H1 (cell line): ENCODE results near the gene PPP1R12B. TPM values are rescaled to one million over a fixed set of nuclear protein-coding genes. Genes with fewer than 3 reads are reported as not detected.

ENCODE experiments used
- CTCF ChIA-PET: fragments of 300-600 bp; sonication (Branson Sonifier 250); formaldehyde crosslinking; loops from one replicate; lab custom pipeline; 2021; ENCODE audit not compliant: partially characterized antibody; lab: Charles Lee
- POLR2A ChIA-PET: fragments of 300-600 bp; sonication (Branson Sonifier 250); formaldehyde crosslinking; loops from one replicate; lab custom pipeline; 2021; ENCODE audit warnings: inconsistent platforms; ENCODE audit not compliant: partially characterized antibody; lab: Charles Lee
- DNase-seq, 2 experiments: peaks; one replicate each; pipeline versions ENCODE4 v3.0.0 to v3.0.0-alpha.2; 2010 to 2022; ENCODE audit warnings: low spot score in 2 of 2, low read depth in 1 of 2, mixed read lengths in 1 of 2
- FAIRE-seq: peaks from 2 replicates; lab custom pipeline; 2011; peaks lifted over from hg19 to GRCh38; lab: Jason Lieb, UNC
- H2AFZ ChIP-seq: 2 replicates; pipeline ENCODE4 v1.8.1; 2012; ENCODE audit warnings: low read length, inconsistent platforms
- H2AK5ac ChIP-seq: 2 replicates; pipeline ENCODE4 v1.6.1; 2013; ENCODE audit warnings: low read depth, low read length
- H2BK120ac ChIP-seq: replicated peaks from 2 replicates; pipeline ENCODE3; 2013; ENCODE audit warnings: low read depth, low read length, inconsistent platforms
- H2BK12ac ChIP-seq: 2 replicates; pipeline ENCODE4 v1.6.1; 2013; ENCODE audit warnings: low read depth, low read length
- H2BK15ac ChIP-seq: 2 replicates; pipeline ENCODE4 v1.6.1; 2013; ENCODE audit warnings: low read length
- H2BK20ac ChIP-seq: 2 replicates; pipeline ENCODE4 v1.6.1; 2013; ENCODE audit warnings: low read length
- H2BK5ac ChIP-seq: 2 replicates; pipeline ENCODE4 v1.6.1; 2013; ENCODE audit warnings: low read depth, low read length
- H3K14ac ChIP-seq: 2 replicates; pipeline ENCODE4 v1.6.1; 2013; ENCODE audit warnings: inconsistent platforms; ENCODE audit not compliant: insufficient read length
- H3K18ac ChIP-seq: 2 replicates; pipeline ENCODE4 v1.6.1; 2013; ENCODE audit warnings: low read length; ENCODE audit errors: extremely low read depth
- H3K23ac ChIP-seq: 2 replicates; pipeline ENCODE4 v1.6.1; 2013; ENCODE audit warnings: inconsistent platforms; ENCODE audit not compliant: insufficient read length
- H3K23me2 ChIP-seq: 2 replicates; pipeline ENCODE4 v1.6.1; 2013; ENCODE audit warnings: low read depth, low read length
- H3K27ac ChIP-seq: 2 replicates; pipeline ENCODE4 v1.6.1; 2011; ENCODE audit warnings: low read depth, low read length, inconsistent platforms
- H3K27me3 ChIP-seq, 4 experiments: replicated peaks in 1 of 4; 1 replicate in 1 of 4; 2 replicates in 3 of 4; pipeline versions ENCODE4 v1.6.1 to v1.8.1; 2011 to 2013; ENCODE audit warnings: low read length in 3 of 4, mild to moderate bottlenecking in 3 of 4, inconsistent platforms in 2 of 4, mixed read lengths in 2 of 4, moderate library complexity in 1 of 4; ENCODE audit not compliant: control insufficient read depth in 3 of 4, insufficient read depth in 3 of 4; ENCODE audit errors: extremely low read depth in 1 of 4
- H3K36me3 ChIP-seq, 4 experiments: 2 replicates each; pipeline versions ENCODE4 v1.6.1 to v1.8.1; 2011 to 2013; ENCODE audit warnings: mild to moderate bottlenecking in 4 of 4, low read length in 3 of 4, moderate library complexity in 2 of 4, control low read depth in 1 of 4, inconsistent platforms in 1 of 4; ENCODE audit not compliant: insufficient read depth in 4 of 4, control insufficient read depth in 2 of 4
- H3K4ac ChIP-seq: replicated peaks from 2 replicates; pipeline ENCODE3; 2013; ENCODE audit warnings: low read length, low read depth, mixed read lengths, inconsistent platforms; ENCODE audit not compliant: insufficient read length
- H3K4me1 ChIP-seq, 4 experiments: replicated peaks in 1 of 4; 1 replicate in 1 of 4; 2 replicates in 3 of 4; pipeline versions ENCODE4 v1.6.1 to v1.8.1; 2011 to 2013; ENCODE audit warnings: low read length in 3 of 4, inconsistent platforms in 2 of 4, mixed read lengths in 1 of 4; ENCODE audit not compliant: insufficient read depth in 4 of 4, control insufficient read depth in 3 of 4
- H3K4me2 ChIP-seq, 2 experiments: 2 replicates each; pipeline versions ENCODE4 v1.6.1 to v1.8.1; 2011 to 2013; ENCODE audit warnings: low read depth in 2 of 2, low read length in 2 of 2, control low read depth in 1 of 2, inconsistent platforms in 1 of 2, mild to moderate bottlenecking in 1 of 2; ENCODE audit not compliant: insufficient read depth in 1 of 2
- H3K4me3 ChIP-seq, 4 experiments: fragments of 200-600, 300-600 bp in 1 of 4; sonication (generic), shearing (Covaris generic), sonication (Bioruptor Twin) in 1 of 4; 2 replicates each; pipeline versions ENCODE4 v1.5.1 to v1.8.1; 2011 to 2016; ENCODE audit warnings: low read length in 4 of 4, low read depth in 3 of 4, control low read depth in 2 of 4, inconsistent platforms in 2 of 4, mild to moderate bottlenecking in 2 of 4, mixed read lengths in 1 of 4, moderate library complexity in 1 of 4; ENCODE audit not compliant: insufficient read depth in 2 of 4; ENCODE audit errors: extremely low read depth in 1 of 4
- H3K56ac ChIP-seq: replicated peaks from 2 replicates; pipeline ENCODE3; 2013; ENCODE audit warnings: low read depth, mild to moderate bottlenecking, mixed read lengths, low read length, inconsistent platforms; ENCODE audit not compliant: insufficient read length
- H3K79me1 ChIP-seq: 2 replicates; pipeline ENCODE4 v1.6.1; 2013; ENCODE audit warnings: low read depth, low read length, control low read depth
- H3K79me2 ChIP-seq, 2 experiments: 2 replicates each; pipeline versions ENCODE4 v1.6.1 to v1.8.1; 2012 to 2013; ENCODE audit warnings: low read length in 2 of 2, mild to moderate bottlenecking in 2 of 2, inconsistent platforms in 1 of 2; ENCODE audit not compliant: insufficient read depth in 2 of 2, control insufficient read depth in 1 of 2
- H3K9ac ChIP-seq, 4 experiments: replicated peaks in 1 of 4; 1 replicate in 1 of 4; 2 replicates in 3 of 4; pipeline versions ENCODE4 v1.6.1 to v1.8.1; 2011 to 2013; ENCODE audit warnings: low read depth in 3 of 4, low read length in 3 of 4, control low read depth in 2 of 4, mild to moderate bottlenecking in 2 of 4, moderate library complexity in 2 of 4, inconsistent platforms in 1 of 4; ENCODE audit errors: extremely low read depth in 1 of 4
- H3K9me3 ChIP-seq, 2 experiments: 2 replicates each; pipeline versions ENCODE4 v1.6.1 to v1.8.1; 2012 to 2013; ENCODE audit warnings: mild to moderate bottlenecking in 2 of 2, moderate library complexity in 2 of 2, control low read depth in 1 of 2, inconsistent platforms in 1 of 2, low read depth in 1 of 2, low read length in 1 of 2, mixed read lengths in 1 of 2; ENCODE audit not compliant: insufficient read depth in 2 of 2
- H4K20me1 ChIP-seq, 2 experiments: replicated peaks in 1 of 2; 2 replicates each; pipeline versions ENCODE3 to v1.8.1; 2011 to 2013; ENCODE audit warnings: inconsistent platforms in 2 of 2, low read length in 2 of 2, mild to moderate bottlenecking in 1 of 2; ENCODE audit not compliant: insufficient read depth in 2 of 2, control insufficient read depth in 1 of 2
- H4K5ac ChIP-seq: 2 replicates; pipeline ENCODE4 v1.6.1; 2013; ENCODE audit warnings: low read length, low read depth, mixed read lengths, inconsistent platforms; ENCODE audit not compliant: insufficient read length
- H4K8ac ChIP-seq: 2 replicates; pipeline ENCODE4 v1.8.0; 2013; ENCODE audit warnings: mild to moderate bottlenecking, moderate library complexity, low read length, inconsistent platforms; ENCODE audit not compliant: insufficient read depth; ENCODE audit errors: extremely low read depth
- H4K91ac ChIP-seq: replicated peaks from 2 replicates; pipeline ENCODE3; 2013; ENCODE audit warnings: low read length, mixed read lengths, inconsistent platforms; ENCODE audit not compliant: insufficient read length
- CTCF ChIP-seq, 3 experiments: IDR thresholded peaks; 1 replicate in 2 of 3; 2 replicates in 1 of 3; pipeline versions ENCODE4 v1.5.1 to v1.6.1; 2011; ENCODE audit warnings: low read length in 3 of 3, mild to moderate bottlenecking in 3 of 3, inconsistent platforms in 2 of 3, low read depth in 1 of 3, moderate library complexity in 1 of 3; ENCODE audit not compliant: insufficient read depth in 1 of 3; ENCODE audit errors: control extremely low read depth in 1 of 3
- JUND ChIP-seq: IDR thresholded peaks from 2 replicates; pipeline ENCODE4 v1.6.1; 2011; ENCODE audit warnings: mild to moderate bottlenecking, improper control_type of control experiment, low read length
- MAFK ChIP-seq: IDR thresholded peaks from 2 replicates; pipeline ENCODE4 v1.6.1; 2012; ENCODE audit warnings: low read depth, mild to moderate bottlenecking, improper control_type of control experiment, low read length
- RAD21 ChIP-seq, 2 experiments: IDR thresholded peaks in 1 of 2; conservative IDR thresholded peaks in 1 of 2; 2 replicates each; pipeline ENCODE4 v1.6.1; 2011; ENCODE audit warnings: low read depth in 2 of 2, low read length in 2 of 2, improper control_type of control experiment in 1 of 2, inconsistent platforms in 1 of 2, mild to moderate bottlenecking in 1 of 2, moderate library complexity in 1 of 2
- SIRT6 ChIP-seq: IDR thresholded peaks from one replicate; pipeline ENCODE4 v1.7.1; 2012; ENCODE audit warnings: low read length, inconsistent platforms
- WGBS, 2 experiments: shearing (Covaris generic) in 1 of 2; methylation state at CpG; one replicate each; pipeline versions ENCODE4 v1.1.6 to v1.1.7; 2013 to 2015; ENCODE audit warnings: low lambda C conversion rate in 2 of 2, mixed read lengths in 2 of 2, inconsistent platforms in 1 of 2, low coverage in 1 of 2, missing lambda C conversion rate in 1 of 2; ENCODE audit not compliant: insufficient replicate concordance in 2 of 2, insufficient coverage in 1 of 2, insufficient read length in 1 of 2; ENCODE audit errors: extremely low coverage in 1 of 2, missing lambda C conversion rate in 1 of 2; 5-methylcytosine and 5-hydroxymethylcytosine counted together
- polyA plus RNA-seq, 7 experiments: library from polyadenylated mRNA; depleted of rRNA in 3 of 7; stranded (reverse) in 5 of 7; unstranded in 2 of 7; fragments of >200 nt in 5 of 7; fragments of 200-250 nt in 2 of 7; gene quantifications; 1 replicate in 5 of 7; 2 replicates in 1 of 7; 4 replicates in 1 of 7; pipeline versions ENCODE4 v1.2.1 to v1.2.3, GENCODE V29; 2011 to 2013; ENCODE audit warnings: missing spikeins in 2 of 7, mixed read lengths in 2 of 7
- total RNA-seq: library from RNA; stranded (reverse); fragmentation: NEBNext Ultra II Directional; extraction: Animal tissue kit (Norgen Biotek cat#: 25700); gene quantifications from 2 replicates; pipeline ENCODE4 v1.2.1, GENCODE V29; 2021

Gene PPP1R12B
- total and polyA plus RNA-seq, 2 of the 8 experiments (the other 6 are each of a cell fraction or from before 2014, with no cell fraction given), result 7.9 to 18.7 TPM

GRCh38 chr1:202501281-202501680, 152.8 kb downstream of the PPP1R12B start:
- H3K23ac ChIP-seq, result no peak overlapping the region
- ChIA-PET CTCF (interaction anchor here (0.7 to 3.5 kb wide), 23 partner anchors 18 to 218 kb away, joined by 3 to 9 read pairs (median 4); no protein-coding TSS in a partner anchor), POLR2A (no interaction called here)
- H4K8ac ChIP-seq, result no peak overlapping the region
- no peak overlapping the region for H3K9ac ChIP-seq
- H2BK120ac ChIP-seq, result no peak overlapping the region
- H3K56ac ChIP-seq, result no peak overlapping the region
- H2BK15ac ChIP-seq, result no peak overlapping the region
- H3K4me2 ChIP-seq, result no peak overlapping the region
- H3K9me3 ChIP-seq, result no peaks in the 10 kb centered on the region
- WGBS, 2 experiments, result 68% methylated on average over 2 of the region's 2 CpGs; no CpG with 5 or more reads in 1 of the 2 experiments
- no peaks in the 10 kb centered on the region for H4K20me1 ChIP-seq
- H2AFZ ChIP-seq, result no peak overlapping the region
- no peak overlapping the region for H4K5ac ChIP-seq
- no peak overlapping the region for H3K4ac ChIP-seq
- no peak overlapping the region for H3K27ac ChIP-seq
- H2BK20ac ChIP-seq, result no peak overlapping the region
- H2BK5ac ChIP-seq, result no peak overlapping the region
- DNase-seq, result no peak
- H3K14ac ChIP-seq, result no peak overlapping the region
- no peaks in the 10 kb centered on the region for H3K23me2 ChIP-seq
- H3K18ac ChIP-seq, result no peak overlapping the region
- no peaks in the 10 kb centered on the region for H3K79me1 ChIP-seq
- H2BK12ac ChIP-seq, result no peak overlapping the region
- H2AK5ac ChIP-seq, result no peak overlapping the region
- peaks cover 0 to 3% (median 0%) of the 10 kb centered on the region in 4 experiments; a peak in 2 of 7 replicates for H3K4me1 ChIP-seq
- no peak overlapping the region for H4K91ac ChIP-seq
- no peak for FAIRE-seq
- H3K4me3 ChIP-seq, result no peak overlapping the region
- TF ChIP-seq RAD21 (IDR thresholded peaks at IDR 0.05 in 1 of 2, conservative IDR thresholded peaks at IDR 0.05 in 1 of 2; ENCODE audit: low read depth in 2 of 2, low read length in 2 of 2) (peak; percentile 78 to 79), SIRT6 (no peak), MAFK (peak; percentile 44; the same call in 1 of the 2 replicates), JUND (no peak), CTCF (IDR thresholded peaks at IDR 0.05; ENCODE audit: control extremely low read depth in 1 of 3, insufficient read depth in 1 of 3, low read depth in 1 of 3, low read length in 3 of 3) (peak in 2 of 3 experiments; percentile 44 to 52; a peak in 2 of 4 replicates)
- no peaks in the 10 kb centered on the region for H3K27me3 ChIP-seq
- no peaks in the 10 kb centered on the region; a peak in 1 of 8 replicates for H3K36me3 ChIP-seq
- H3K79me2 ChIP-seq, result no peaks in the 10 kb centered on the region
